Mucosa of stomach (tissue), 1 donor: ENCODE results near the gene C16orf82.

Source experiments
- H3K27me3 ChIP-seq: one replicate; pipeline ENCODE4 v1.7.0; 2013; ENCODE audit warnings: mild to moderate bottlenecking, low read length; ENCODE audit not compliant: control insufficient read depth, insufficient read depth
- H3K36me3 ChIP-seq: one replicate; pipeline ENCODE4 v1.7.0; 2013; ENCODE audit warnings: low read length; ENCODE audit not compliant: control insufficient read depth, insufficient read depth
- H3K4me1 ChIP-seq: one replicate; pipeline ENCODE4 v1.7.0; 2013; ENCODE audit warnings: mild to moderate bottlenecking, low read length; ENCODE audit not compliant: control insufficient read depth, insufficient read depth
- H3K4me3 ChIP-seq: one replicate; pipeline ENCODE4 v1.7.0; 2013; ENCODE audit warnings: low read length
- H3K9ac ChIP-seq: one replicate; pipeline ENCODE4 v1.7.0; 2013; ENCODE audit warnings: mild to moderate bottlenecking, low read length, moderate library complexity
- H3K9me3 ChIP-seq: one replicate; pipeline ENCODE4 v1.7.0; 2013; ENCODE audit warnings: mild to moderate bottlenecking, low read length, moderate library complexity; ENCODE audit not compliant: control insufficient read depth
- donor health status: Pancreatic carcinoma.

Gene C16orf82

GRCh38 chr16:27066668-27067537 lies at the start of gene C16orf82:
Gene C16orf82 (plus strand): TSS chr16:27066927.
- Histone ChIP-seq H3K4me3 (no peak within 1 kb of the TSS), H3K4me1 (no peaks in the 10 kb centered on the region)

GRCh38 chr16:27020031-27020430 lies 46.7 kb upstream of the C16orf82 start:
- no peak overlapping the region for H3K4me3 ChIP-seq
- no peak overlapping the region for H3K9ac ChIP-seq
- no peaks in the 10 kb centered on the region for H3K36me3 ChIP-seq
- no peaks in the 10 kb centered on the region for H3K27me3 ChIP-seq
- H3K4me1 ChIP-seq = no peaks in the 10 kb centered on the region
- H3K9me3 ChIP-seq = no peaks in the 10 kb centered on the region

More at GRCh38 chr16:27066668-27067537, at the start of gene C16orf82:
- Histone ChIP-seq H3K27me3 (no peaks in the 10 kb centered on the region), H3K9ac (no peak within 1 kb of the TSS), H3K9me3 (no peaks in the 10 kb centered on the region), H3K36me3 (no peaks in the 10 kb centered on the region)

GRCh38 chr16:27024010-27024409 lies 42.7 kb upstream of the C16orf82 start:
- Histone ChIP-seq H3K9ac (no peak overlapping the region), H3K4me1 (no peaks in the 10 kb centered on the region), H3K27me3 (no peaks in the 10 kb centered on the region), H3K9me3 (no peaks in the 10 kb centered on the region), H3K36me3 (no peaks in the 10 kb centered on the region), H3K4me3 (no peak overlapping the region)

- Histone ChIP-seq H3K9ac (no peak overlapping the region), H3K27me3 (no peaks in the 10 kb centered on the region), H3K36me3 (no peaks in the 10 kb centered on the region), H3K4me3 (no peak overlapping the region), H3K9me3 (no peaks in the 10 kb centered on the region), H3K4me1 (no peaks in the 10 kb centered on the region)
Observed at GRCh38 chr16:27025581-27025980, 41.1 kb upstream of the C16orf82 start.

GRCh38 chr16:27027971-27028370 lies 38.8 kb upstream of the C16orf82 start:
- H3K27me3 ChIP-seq = no peaks in the 10 kb centered on the region
- H3K4me1 ChIP-seq = no peaks in the 10 kb centered on the region
- no peak overlapping the region for H3K4me3 ChIP-seq
- no peaks in the 10 kb centered on the region for H3K36me3 ChIP-seq
- no peak overlapping the region for H3K9ac ChIP-seq
- H3K9me3 ChIP-seq = no peaks in the 10 kb centered on the region

- Histone ChIP-seq H3K4me3 (no peak overlapping the region), H3K36me3 (no peaks in the 10 kb centered on the region), H3K9me3 (no peaks in the 10 kb centered on the region), H3K9ac (no peak overlapping the region), H3K27me3 (no peaks in the 10 kb centered on the region), H3K4me1 (no peaks in the 10 kb centered on the region)
Observed at GRCh38 chr16:27028591-27029110, 38.1 kb upstream of the C16orf82 start.

GRCh38 chr16:27029525-27029924 lies 37.2 kb upstream of the C16orf82 start:
- Histone ChIP-seq H3K27me3 (no peaks in the 10 kb centered on the region), H3K9me3 (no peaks in the 10 kb centered on the region), H3K4me3 (no peak overlapping the region), H3K9ac (no peak overlapping the region), H3K4me1 (no peaks in the 10 kb centered on the region), H3K36me3 (no peaks in the 10 kb centered on the region)

- Histone ChIP-seq H3K4me1 (no peaks in the 10 kb centered on the region), H3K9ac (no peak overlapping the region), H3K36me3 (no peaks in the 10 kb centered on the region), H3K4me3 (no peak overlapping the region), H3K9me3 (no peaks in the 10 kb centered on the region), H3K27me3 (no peaks in the 10 kb centered on the region)
Observed at GRCh38 chr16:27033281-27033979, 33.3 kb upstream of the C16orf82 start.

- Histone ChIP-seq H3K27me3 (no peaks in the 10 kb centered on the region), H3K4me1 (no peaks in the 10 kb centered on the region), H3K4me3 (no peak overlapping the region), H3K36me3 (no peaks in the 10 kb centered on the region), H3K9me3 (no peaks in the 10 kb centered on the region), H3K9ac (no peak overlapping the region)
Observed at GRCh38 chr16:27040732-27041131, 26.0 kb upstream of the C16orf82 start.

GRCh38 chr16:27046958-27047518 lies 19.7 kb upstream of the C16orf82 start:
- H3K4me3 ChIP-seq = no peak overlapping the region
- H3K4me1 ChIP-seq = no peaks in the 10 kb centered on the region
- H3K36me3 ChIP-seq = no peaks in the 10 kb centered on the region
- H3K9me3 ChIP-seq = no peaks in the 10 kb centered on the region
- H3K27me3 ChIP-seq = no peaks in the 10 kb centered on the region
- no peak overlapping the region for H3K9ac ChIP-seq

GRCh38 chr16:27048316-27048715 lies 18.4 kb upstream of the C16orf82 start:
- Histone ChIP-seq H3K9ac (no peak overlapping the region), H3K36me3 (no peaks in the 10 kb centered on the region), H3K4me3 (no peak overlapping the region)

GRCh38 chr16:27049117-27049516 lies 17.6 kb upstream of the C16orf82 start:
- H3K4me3 ChIP-seq = no peak overlapping the region
- H3K27me3 ChIP-seq = no peaks in the 10 kb centered on the region
- H3K36me3 ChIP-seq = no peaks in the 10 kb centered on the region
- no peaks in the 10 kb centered on the region for H3K4me1 ChIP-seq
- H3K9ac ChIP-seq = no peak overlapping the region
- H3K9me3 ChIP-seq = no peaks in the 10 kb centered on the region

More at GRCh38 chr16:27048316-27048715, 18.4 kb upstream of the C16orf82 start:
- no peaks in the 10 kb centered on the region for H3K27me3 ChIP-seq
- no peaks in the 10 kb centered on the region for H3K4me1 ChIP-seq
- no peaks in the 10 kb centered on the region for H3K9me3 ChIP-seq
